ENCODE results near the gene SRRM4. TPM values are rescaled to one million over a fixed set of nuclear protein-coding genes. Genes with fewer than 3 reads are reported as not detected.

SRRM4 gene
- total RNA-seq, 1 experiment from 2014 or later, result 0.02 TPM

DNA sequence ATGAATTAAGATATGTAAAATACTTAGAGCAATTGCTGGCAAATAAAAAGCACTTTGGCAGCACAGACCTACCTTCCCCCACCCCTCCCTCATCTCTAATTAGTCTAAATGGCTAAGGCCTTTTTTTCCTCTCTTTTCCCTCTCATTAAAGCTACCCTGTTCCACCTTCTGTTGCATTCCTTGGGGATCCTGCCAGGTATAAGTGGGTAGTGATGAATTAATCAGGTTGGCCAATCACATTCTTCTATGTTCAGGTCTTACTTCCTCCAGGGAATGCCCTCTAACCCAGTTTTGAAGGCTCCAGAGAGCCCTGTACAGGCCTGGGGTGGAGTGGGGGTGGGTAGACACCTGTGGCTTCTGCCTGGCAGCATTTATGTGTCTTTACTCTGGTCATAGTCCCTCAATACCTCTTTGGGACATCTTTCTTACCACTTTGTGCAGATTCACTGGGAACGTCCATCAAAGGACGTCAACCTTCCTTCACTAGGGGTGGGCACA, 225.8 kb downstream of the SRRM4 start:
- Histone ChIP-seq H3K36me3 (ENCODE audit: control insufficient read depth in 1 of 2, insufficient read depth in 2 of 2, low read length in 2 of 2) (no peaks in the 10 kb centered on the region), H3K27ac (ENCODE audit: low read depth, low read length) (no peak overlapping the region), H3K9me2 (ENCODE audit: insufficient read depth) (no peaks in the 10 kb centered on the region), H3K4me1 (ENCODE audit: control insufficient read depth in 1 of 2, insufficient read depth in 2 of 2, low read length in 2 of 2) (no peaks in the 10 kb centered on the region), H3K4me3 (replicated peaks in 1 of 2; ENCODE audit: low read depth in 1 of 2, low read length in 2 of 2) (no peak overlapping the region), H3K27me3 (ENCODE audit: insufficient read depth, low read length) (no peaks in the 10 kb centered on the region), H2AFZ (ENCODE audit: low read depth, low read length, poor library complexity, severe bottlenecking) (no peak overlapping the region), H3K9me3 (ENCODE audit: control insufficient read depth in 1 of 2, insufficient read depth in 1 of 2, low read depth in 1 of 2, low read length in 2 of 2) (no peaks in the 10 kb centered on the region), H3K4me2 (ENCODE audit: low read length) (no peak overlapping the region), H3K79me2 (ENCODE audit: insufficient read depth, low read length) (no peaks in the 10 kb centered on the region), H3K9ac (ENCODE audit: low read length) (no peak overlapping the region), H4K20me1 (ENCODE audit: insufficient read depth) (no peaks in the 10 kb centered on the region)
- ATAC-seq, result no peak
- intact Hi-C loops (cut with micrococcal nuclease), result no loop called here
- ChIA-PET RAD21 (ENCODE audit: low non-redundant PET in 1 of 2, low total read pairs in 2 of 2, uncharacterized antibody in 2 of 2, unreplicated experiment in 2 of 2) (no interaction called here), POLR2A (no interaction called here), CTCF (no interaction called here)
- TF ChIP-seq FOSL1 (IDR thresholded peaks at IDR 0.05; ENCODE audit: low read depth) (no peak), POLR2A (IDR thresholded peaks at IDR 0.05; ENCODE audit: borderline replicate concordance, extremely low read depth, insufficient read depth, insufficient read length) (no peak), TCF7L2 (IDR thresholded peaks at IDR 0.05; ENCODE audit: borderline replicate concordance, extremely low read depth, insufficient read depth, insufficient read length) (no peak), EZH2phosphoT487 (IDR thresholded peaks at IDR 0.05; ENCODE audit: borderline replicate concordance) (no peak), ELF1 (IDR thresholded peaks at IDR 0.05; ENCODE audit: borderline replicate concordance, low read depth) (no peak)
- TF ChIP-seq, protein P1, sequence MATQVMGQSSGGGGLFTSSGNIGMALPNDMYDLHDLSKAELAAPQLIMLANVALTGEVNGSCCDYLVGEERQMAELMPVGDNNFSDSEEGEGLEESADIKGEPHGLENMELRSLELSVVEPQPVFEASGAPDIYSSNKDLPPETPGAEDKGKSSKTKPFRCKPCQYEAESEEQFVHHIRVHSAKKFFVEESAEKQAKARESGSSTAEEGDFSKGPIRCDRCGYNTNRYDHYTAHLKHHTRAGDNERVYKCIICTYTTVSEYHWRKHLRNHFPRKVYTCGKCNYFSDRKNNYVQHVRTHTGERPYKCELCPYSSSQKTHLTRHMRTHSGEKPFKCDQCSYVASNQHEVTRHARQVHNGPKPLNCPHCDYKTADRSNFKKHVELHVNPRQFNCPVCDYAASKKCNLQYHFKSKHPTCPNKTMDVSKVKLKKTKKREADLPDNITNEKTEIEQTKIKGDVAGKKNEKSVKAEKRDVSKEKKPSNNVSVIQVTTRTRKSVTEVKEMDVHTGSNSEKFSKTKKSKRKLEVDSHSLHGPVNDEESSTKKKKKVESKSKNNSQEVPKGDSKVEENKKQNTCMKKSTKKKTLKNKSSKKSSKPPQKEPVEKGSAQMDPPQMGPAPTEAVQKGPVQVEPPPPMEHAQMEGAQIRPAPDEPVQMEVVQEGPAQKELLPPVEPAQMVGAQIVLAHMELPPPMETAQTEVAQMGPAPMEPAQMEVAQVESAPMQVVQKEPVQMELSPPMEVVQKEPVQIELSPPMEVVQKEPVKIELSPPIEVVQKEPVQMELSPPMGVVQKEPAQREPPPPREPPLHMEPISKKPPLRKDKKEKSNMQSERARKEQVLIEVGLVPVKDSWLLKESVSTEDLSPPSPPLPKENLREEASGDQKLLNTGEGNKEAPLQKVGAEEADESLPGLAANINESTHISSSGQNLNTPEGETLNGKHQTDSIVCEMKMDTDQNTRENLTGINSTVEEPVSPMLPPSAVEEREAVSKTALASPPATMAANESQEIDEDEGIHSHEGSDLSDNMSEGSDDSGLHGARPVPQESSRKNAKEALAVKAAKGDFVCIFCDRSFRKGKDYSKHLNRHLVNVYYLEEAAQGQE (IDR thresholded peaks at IDR 0.05; ENCODE audit: low read depth), result no peak
- BruUV-seq (replicated peaks), result no TSS peak
- no peak for DNase-seq (ENCODE audit: low read depth, low spot score)

DNA sequence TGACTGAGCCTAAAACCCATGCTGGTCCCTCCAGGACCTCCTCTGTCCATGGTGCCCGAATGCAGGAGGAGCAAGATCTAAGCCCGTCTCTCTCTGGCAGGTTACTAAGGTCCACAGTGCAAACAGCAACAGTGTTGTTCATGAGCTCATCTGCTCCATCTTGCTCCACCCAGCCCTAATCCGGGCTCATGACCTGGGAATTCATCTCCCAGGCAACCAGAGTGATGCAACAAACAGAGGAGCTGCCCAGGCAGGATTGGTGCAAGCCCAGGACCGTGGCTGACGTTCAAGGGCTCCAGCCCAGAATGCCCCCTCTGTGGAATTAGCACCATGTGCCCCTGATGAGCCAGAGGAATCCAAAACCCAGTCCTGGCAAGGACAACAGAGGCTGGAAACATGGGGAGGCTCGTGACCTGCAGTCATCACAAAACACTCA, 227.3 kb downstream of the SRRM4 start:
- Histone ChIP-seq H4K20me1 (ENCODE audit: insufficient read depth) (no peaks in the 10 kb centered on the region), H3K9me2 (ENCODE audit: insufficient read depth) (no peaks in the 10 kb centered on the region), H3K9me3 (ENCODE audit: control insufficient read depth in 1 of 2, insufficient read depth in 1 of 2, low read depth in 1 of 2, low read length in 2 of 2) (no peaks in the 10 kb centered on the region), H3K79me2 (ENCODE audit: insufficient read depth, low read length) (no peaks in the 10 kb centered on the region), H2AFZ (ENCODE audit: low read depth, low read length, poor library complexity, severe bottlenecking) (no peak overlapping the region), H3K4me3 (replicated peaks in 1 of 2; ENCODE audit: low read depth in 1 of 2, low read length in 2 of 2) (no peak overlapping the region), H3K9ac (ENCODE audit: low read length) (no peak overlapping the region), H3K4me1 (ENCODE audit: control insufficient read depth in 1 of 2, insufficient read depth in 2 of 2, low read length in 2 of 2) (no peaks in the 10 kb centered on the region), H3K4me2 (ENCODE audit: low read length) (no peak overlapping the region), H3K36me3 (ENCODE audit: control insufficient read depth in 1 of 2, insufficient read depth in 2 of 2, low read length in 2 of 2) (no peaks in the 10 kb centered on the region), H3K27me3 (ENCODE audit: insufficient read depth, low read length) (0 out of 2 replicates have a peak, but pooled peaks cover 3% of the 10 kb centered on the region), H3K27ac (ENCODE audit: low read depth, low read length) (no peak overlapping the region)
- intact Hi-C loops (cut with micrococcal nuclease), result no loop called here
- TF ChIP-seq, protein P1 (IDR thresholded peaks at IDR 0.05; ENCODE audit: low read depth), result peak; percentile 44
- TF ChIP-seq ZFX (IDR thresholded peaks at IDR 0.05), result no peak
- CTCF ChIA-PET, result no interaction called here
- BruUV-seq (replicated peaks), result no TSS peak
- RAD21 ChIA-PET (ENCODE audit: low non-redundant PET in 1 of 2, low total read pairs in 2 of 2, uncharacterized antibody in 2 of 2, unreplicated experiment in 2 of 2), result no interaction called here
- POLR2A ChIA-PET, result no interaction called here
- ATAC-seq (peak; percentile 38; the same call in 1 of the 2 replicates), DNase-seq (ENCODE audit: low read depth, low spot score) (no peak)

Data from HCT116 (cell line).